Transverse colon (tissue), 4 donors: ENCODE data around the gene PAIP1.
"Not testable (repeated sequence)": the region's sequence is repeated elsewhere in the genome, so short reads cannot be mapped to it uniquely, and the experiment has no call there.

Experiments used
- POLR2A ChIP-seq: fragments of 450-650 bp; IDR thresholded peaks from one replicate; pipeline ENCODE4 v1.6.1; 2016; ENCODE audit warnings: antibody characterized with exemption, mild to moderate bottlenecking, moderate library complexity
- POLR2AphosphoS5 ChIP-seq, 3 donors: sonication (generic); formaldehyde crosslinking; IDR thresholded peaks; one replicate each; pipeline ENCODE4 v1.6.1; 2016; ENCODE audit warnings: antibody characterized with exemption in 3 of 3
- TF ChIP-seq, protein P1 (sequence below), 5 experiments: fragments of 200-600 bp in 3 of 5; fragments of 450-650 bp in 2 of 5; sonication (generic) in 3 of 5; IDR thresholded peaks; 1 replicate in 2 of 5; 2 replicates in 3 of 5; pipeline ENCODE4 v1.5.1; 2016 to 2017; ENCODE audit warnings: antibody characterized with exemption in 5 of 5, inconsistent platforms in 3 of 5, mild to moderate bottlenecking in 2 of 5, moderate library complexity in 1 of 5

DNA sequence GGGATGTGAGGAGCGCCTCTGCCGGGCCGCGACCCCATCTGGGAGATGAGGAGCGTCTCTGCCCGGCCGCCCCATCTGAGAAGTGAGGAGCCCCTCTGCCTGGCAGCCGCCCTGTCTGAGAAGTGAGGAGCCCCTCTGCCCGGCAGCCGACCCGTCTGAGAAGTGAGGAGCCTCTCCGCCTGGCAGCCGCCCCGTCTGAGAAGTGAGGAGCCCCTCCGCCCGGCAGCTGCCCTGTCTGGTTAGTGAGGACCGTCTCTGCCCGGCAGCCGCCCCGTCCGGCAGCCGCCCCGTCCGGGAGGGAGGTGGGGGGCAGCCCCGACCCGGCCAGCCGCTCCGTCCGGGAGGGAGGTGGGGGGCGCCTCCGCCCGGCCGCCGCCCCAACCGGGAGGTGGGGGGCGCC, 45.8 kb downstream of the PAIP1 start:
- TF ChIP-seq, protein P1, sequence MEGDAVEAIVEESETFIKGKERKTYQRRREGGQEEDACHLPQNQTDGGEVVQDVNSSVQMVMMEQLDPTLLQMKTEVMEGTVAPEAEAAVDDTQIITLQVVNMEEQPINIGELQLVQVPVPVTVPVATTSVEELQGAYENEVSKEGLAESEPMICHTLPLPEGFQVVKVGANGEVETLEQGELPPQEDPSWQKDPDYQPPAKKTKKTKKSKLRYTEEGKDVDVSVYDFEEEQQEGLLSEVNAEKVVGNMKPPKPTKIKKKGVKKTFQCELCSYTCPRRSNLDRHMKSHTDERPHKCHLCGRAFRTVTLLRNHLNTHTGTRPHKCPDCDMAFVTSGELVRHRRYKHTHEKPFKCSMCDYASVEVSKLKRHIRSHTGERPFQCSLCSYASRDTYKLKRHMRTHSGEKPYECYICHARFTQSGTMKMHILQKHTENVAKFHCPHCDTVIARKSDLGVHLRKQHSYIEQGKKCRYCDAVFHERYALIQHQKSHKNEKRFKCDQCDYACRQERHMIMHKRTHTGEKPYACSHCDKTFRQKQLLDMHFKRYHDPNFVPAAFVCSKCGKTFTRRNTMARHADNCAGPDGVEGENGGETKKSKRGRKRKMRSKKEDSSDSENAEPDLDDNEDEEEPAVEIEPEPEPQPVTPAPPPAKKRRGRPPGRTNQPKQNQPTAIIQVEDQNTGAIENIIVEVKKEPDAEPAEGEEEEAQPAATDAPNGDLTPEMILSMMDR (IDR thresholded peaks at IDR 0.05) = not testable (repeated sequence)
- not testable (repeated sequence) for TF ChIP-seq POLR2A; POLR2AphosphoS5 (IDR thresholded peaks at IDR 0.05)
